ENCODE data around the gene DNAH6. TPM values are rescaled to one million over a fixed set of nuclear protein-coding genes. Genes with fewer than 3 reads are reported as not detected.

The DNAH6 gene
- total RNA-seq, 6 experiments from 2014 or later: 0.66 to 2.3 (median 1.3) TPM

DNA sequence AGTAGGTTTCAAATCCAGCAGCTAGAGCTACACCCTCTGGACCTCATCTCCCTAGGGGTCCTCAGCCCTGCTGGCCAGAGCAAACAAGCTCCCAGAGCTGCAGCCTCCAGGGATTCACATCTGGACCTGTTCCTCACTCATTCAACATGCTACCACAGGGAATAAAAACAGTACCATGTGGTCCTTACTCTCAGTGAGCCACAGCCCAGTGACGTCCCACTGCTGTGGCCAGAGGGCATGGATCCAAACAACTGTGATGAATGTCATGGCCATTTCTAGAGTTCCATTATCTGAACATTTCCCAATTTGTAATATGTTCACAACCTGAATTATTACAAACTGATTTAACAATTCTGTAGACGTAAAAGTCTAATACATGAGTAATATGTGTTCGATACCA, 186.6 kb downstream of the DNAH6 start:
- Histone ChIP-seq H3K36me3 (no peaks in the 10 kb centered on the region), H3K9me3 (no peaks in the 10 kb centered on the region), H3K27ac (no peak overlapping the region), H3K4me3 (no peak overlapping the region), H3K27me3 (no peaks in the 10 kb centered on the region), H3K4me1 (peaks cover 0 to 8% (median 0%) of the 10 kb centered on the region in 4 donors)
- WGBS (ENCODE audit: insufficient coverage, low coverage, low lambda C conversion rate, missing lambda C conversion rate): 87% methylated on average over 3 of the region's 3 CpGs
- DNase-seq (no peak), ATAC-seq (no peak)
- TF ChIP-seq POLR2A (IDR thresholded peaks at IDR 0.05): no peak
- TF ChIP-seq, protein P1, sequence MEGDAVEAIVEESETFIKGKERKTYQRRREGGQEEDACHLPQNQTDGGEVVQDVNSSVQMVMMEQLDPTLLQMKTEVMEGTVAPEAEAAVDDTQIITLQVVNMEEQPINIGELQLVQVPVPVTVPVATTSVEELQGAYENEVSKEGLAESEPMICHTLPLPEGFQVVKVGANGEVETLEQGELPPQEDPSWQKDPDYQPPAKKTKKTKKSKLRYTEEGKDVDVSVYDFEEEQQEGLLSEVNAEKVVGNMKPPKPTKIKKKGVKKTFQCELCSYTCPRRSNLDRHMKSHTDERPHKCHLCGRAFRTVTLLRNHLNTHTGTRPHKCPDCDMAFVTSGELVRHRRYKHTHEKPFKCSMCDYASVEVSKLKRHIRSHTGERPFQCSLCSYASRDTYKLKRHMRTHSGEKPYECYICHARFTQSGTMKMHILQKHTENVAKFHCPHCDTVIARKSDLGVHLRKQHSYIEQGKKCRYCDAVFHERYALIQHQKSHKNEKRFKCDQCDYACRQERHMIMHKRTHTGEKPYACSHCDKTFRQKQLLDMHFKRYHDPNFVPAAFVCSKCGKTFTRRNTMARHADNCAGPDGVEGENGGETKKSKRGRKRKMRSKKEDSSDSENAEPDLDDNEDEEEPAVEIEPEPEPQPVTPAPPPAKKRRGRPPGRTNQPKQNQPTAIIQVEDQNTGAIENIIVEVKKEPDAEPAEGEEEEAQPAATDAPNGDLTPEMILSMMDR (IDR thresholded peaks at IDR 0.05): no peak
- intact Hi-C loops (cut with DNase I): no loop called here

DNA sequence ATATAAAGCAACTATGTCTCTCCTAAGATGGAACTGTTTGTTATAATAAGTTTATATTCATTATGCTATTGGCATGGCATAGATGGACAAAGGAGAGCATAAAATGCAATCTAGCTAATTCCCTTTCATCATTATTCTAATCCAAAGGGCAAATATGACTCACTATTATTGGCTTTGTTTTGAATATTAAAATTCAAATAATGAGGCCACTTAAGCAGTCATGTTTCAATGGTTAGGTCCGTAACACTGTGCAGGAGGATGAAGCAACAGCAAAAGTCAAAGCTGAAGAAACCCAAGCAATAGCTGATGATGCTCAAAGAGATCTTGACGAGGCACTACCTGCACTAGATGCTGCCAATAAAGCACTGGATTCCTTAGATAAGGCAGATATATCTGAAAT, 187.5 kb downstream of the DNAH6 start:
- Histone ChIP-seq H3K36me3 (no peaks in the 10 kb centered on the region), H3K9me3 (no peaks in the 10 kb centered on the region), H3K4me3 (no peak overlapping the region), H3K27me3 (no peaks in the 10 kb centered on the region), H3K27ac (no peak overlapping the region), H3K4me1 (peaks cover 0 to 8% (median 0%) of the 10 kb centered on the region in 4 donors)
- WGBS (ENCODE audit: insufficient coverage, low coverage, low lambda C conversion rate, missing lambda C conversion rate): 88% methylated on average over 2 of the region's 2 CpGs
- intact Hi-C loops (cut with DNase I): no loop called here
- ATAC-seq (no peak), DNase-seq (no peak)
- TF ChIP-seq, protein P1 (IDR thresholded peaks at IDR 0.05): no peak
- no peak for TF ChIP-seq POLR2A (IDR thresholded peaks at IDR 0.05)

DNA sequence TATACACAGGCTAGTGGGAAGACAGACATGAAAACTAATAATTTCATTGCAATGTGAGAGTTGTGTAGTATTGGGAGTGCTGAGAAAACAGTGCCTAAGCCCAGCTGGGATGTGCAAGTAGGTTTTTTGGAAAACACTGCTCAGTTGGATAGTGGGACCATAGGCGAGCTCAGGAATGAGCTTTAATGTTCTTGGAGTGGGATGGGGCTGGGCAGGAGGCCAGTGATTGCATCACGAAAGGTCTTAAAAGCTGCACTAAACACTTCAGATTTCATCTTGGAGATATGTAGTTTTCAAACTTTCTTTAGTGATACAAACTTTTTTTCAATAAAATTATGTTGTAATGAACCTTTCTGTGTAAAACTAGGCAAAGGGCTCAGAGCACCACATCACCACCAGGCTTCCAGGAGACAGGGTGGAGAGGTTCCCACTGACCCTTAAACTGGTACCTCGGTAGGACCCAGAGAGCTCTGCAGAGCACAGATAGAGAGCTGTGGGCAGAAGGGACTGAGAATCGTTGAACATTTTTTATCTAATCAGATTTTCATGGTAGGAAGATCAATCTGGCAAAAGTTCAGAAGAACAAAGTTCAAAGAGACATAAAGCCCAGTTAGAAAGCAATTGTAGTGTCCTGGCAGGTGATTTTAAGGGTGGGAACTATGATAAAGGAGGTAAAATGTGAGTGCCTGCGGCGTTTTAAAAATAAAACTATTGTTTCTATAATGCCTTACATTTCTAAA, 188.4 kb downstream of the DNAH6 start:
- H3K4me1 ChIP-seq: peaks cover 0 to 8% (median 0%) of the 10 kb centered on the region in 4 donors
- ATAC-seq (peak; percentile 82 to 90 (median 88)), DNase-seq (no peak)
- H3K36me3 ChIP-seq: no peaks in the 10 kb centered on the region
- intact Hi-C loops (cut with DNase I): no loop called here
- no peak overlapping the region for H3K4me3 ChIP-seq
- no peaks in the 10 kb centered on the region for H3K27me3 ChIP-seq
- H3K9me3 ChIP-seq: no peaks in the 10 kb centered on the region
- H3K27ac ChIP-seq: no peak overlapping the region
- TF ChIP-seq POLR2A (IDR thresholded peaks at IDR 0.05): no peak
- TF ChIP-seq, protein P1 (IDR thresholded peaks at IDR 0.05): no peak
- 27% methylated on average over 6 of the region's 6 CpGs for WGBS (ENCODE audit: insufficient coverage, low coverage, low lambda C conversion rate, missing lambda C conversion rate)

DNA sequence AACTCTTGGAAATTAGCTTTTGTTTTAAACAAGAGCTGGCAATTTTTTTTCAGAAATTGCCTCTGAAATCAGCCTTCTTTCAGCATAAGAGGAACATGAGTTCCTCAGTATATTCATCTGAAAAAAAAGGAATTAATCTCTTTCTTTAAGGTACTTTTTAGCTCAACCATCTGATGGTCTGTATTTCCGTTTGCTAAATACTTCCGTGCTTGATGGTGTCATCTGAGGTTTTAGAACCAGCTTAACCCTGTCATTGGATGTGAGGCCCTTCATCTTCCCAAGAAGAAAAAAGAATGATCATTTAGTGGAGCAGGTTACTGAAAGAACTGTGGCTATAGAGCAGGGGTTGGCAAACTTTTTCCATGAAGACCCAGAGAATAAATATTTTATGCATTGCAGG, 189.6 kb downstream of the DNAH6 start:
- Histone ChIP-seq H3K36me3 (no peaks in the 10 kb centered on the region), H3K4me3 (no peak overlapping the region), H3K27me3 (no peaks in the 10 kb centered on the region), H3K27ac (no peak overlapping the region), H3K4me1 (peaks cover 0 to 8% (median 0%) of the 10 kb centered on the region in 4 donors), H3K9me3 (no peaks in the 10 kb centered on the region)
- ATAC-seq (no peak), DNase-seq (no peak)
- intact Hi-C loops (cut with DNase I): no loop called here
- TF ChIP-seq, protein P1 (IDR thresholded peaks at IDR 0.05): no peak
- TF ChIP-seq POLR2A (IDR thresholded peaks at IDR 0.05): no peak
- 68% methylated on average over 2 of the region's 2 CpGs for whole genome bisulfite sequencing (ENCODE audit: insufficient coverage, low coverage, low lambda C conversion rate, missing lambda C conversion rate)

All from right lobe of liver (tissue), 6 donors.